OCI-LY7 (cell line): ENCODE data around the gene KRT86.

Experiments used
- CTCF ChIP-seq: fragments of 200-600 bp; sonication (generic); conservative IDR thresholded peaks from 2 replicates; pipeline ENCODE4 v1.5.1; 2014; ENCODE audit warnings: mild to moderate bottlenecking, antibody characterized with exemption, low read length, moderate library complexity, mixed read lengths
- EZH2phosphoT487 ChIP-seq: fragments of 200-600 bp; sonication (generic); IDR thresholded peaks from 2 replicates; pipeline ENCODE4 v1.6.1; 2018; ENCODE audit warnings: low read depth, borderline replicate concordance, mild to moderate bottlenecking, mixed run types, antibody characterized with exemption, low read length, moderate library complexity, mixed read lengths

DNA sequence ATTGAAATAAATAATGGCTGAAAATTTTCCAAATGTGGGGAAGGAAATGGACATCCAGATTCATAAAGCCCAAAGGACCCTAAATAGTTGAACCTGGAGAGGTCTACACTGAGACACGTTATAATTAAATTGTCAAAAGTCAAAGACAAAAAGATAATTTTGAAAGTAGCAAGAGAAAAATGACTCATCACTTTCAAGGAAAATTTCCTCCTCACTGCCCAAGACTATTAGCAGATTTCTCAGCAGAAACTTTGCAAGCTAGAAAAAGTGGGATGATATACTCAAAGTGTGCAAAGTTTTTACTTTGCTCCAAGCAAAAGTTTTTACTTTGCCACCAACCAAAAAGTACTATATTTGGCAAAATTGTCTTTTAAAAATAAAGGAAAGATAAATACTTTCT, 62.6 kb downstream of the KRT86 start:
- TF ChIP-seq CTCF (no peak), EZH2phosphoT487 (no peak)
